Transverse colon (tissue), 4 donors: ENCODE measurements around the gene KAZN. TPM values are rescaled to one million over a fixed set of nuclear protein-coding genes. Genes with fewer than 3 reads are reported as not detected.

Experiments
- DNase-seq: peaks from one replicate; pipeline ENCODE4 v3.0.0-alpha.2; 2019
- H3K27ac ChIP-seq, 4 donors: fragments of 200-600 bp; sonication (generic); 2 replicates each; pipeline ENCODE4 v1.5.1; 2016 to 2018; ENCODE audit warnings: inconsistent platforms in 4 of 4
- H3K27me3 ChIP-seq: fragments of 200-600 bp; sonication (generic); 2 replicates; pipeline ENCODE4 v1.5.1; 2017; ENCODE audit warnings: inconsistent platforms
- H3K36me3 ChIP-seq, 4 donors: fragments of 200-600 bp; sonication (generic); 2 replicates each; pipeline ENCODE4 v1.5.1; 2017 to 2019; ENCODE audit warnings: inconsistent platforms in 4 of 4
- H3K4me1 ChIP-seq, 4 donors: fragments of 200-600 bp; sonication (generic); 2 replicates each; pipeline ENCODE4 v1.5.1; 2017 to 2020; ENCODE audit warnings: inconsistent platforms in 4 of 4
- H3K4me3 ChIP-seq, 4 donors: fragments of 200-600 bp; sonication (generic); 1 replicate in 1 of 4; 2 replicates in 3 of 4; pipeline versions ENCODE4 v1.5.1 to v1.6.1; 2017 to 2019; ENCODE audit warnings: inconsistent platforms in 4 of 4
- H3K9me3 ChIP-seq, 2 donors: fragments of 200-600 bp; sonication (generic); 2 replicates each; pipeline ENCODE4 v1.5.1; 2017 to 2019; ENCODE audit warnings: inconsistent platforms in 2 of 2
- CTCF ChIP-seq, 5 experiments: fragments of 200-600 bp in 3 of 5; fragments of 450-650 bp in 2 of 5; sonication (generic) in 3 of 5; IDR thresholded peaks; 1 replicate in 2 of 5; 2 replicates in 3 of 5; pipeline ENCODE4 v1.5.1; 2016 to 2017; ENCODE audit warnings: antibody characterized with exemption in 5 of 5, inconsistent platforms in 3 of 5, mild to moderate bottlenecking in 2 of 5, moderate library complexity in 1 of 5
- EP300 ChIP-seq: sonication (generic); formaldehyde crosslinking; IDR thresholded peaks from one replicate; pipeline ENCODE4 v1.6.1; 2017; ENCODE audit warnings: antibody characterized with exemption, low read depth
- POLR2A ChIP-seq: fragments of 450-650 bp; IDR thresholded peaks from one replicate; pipeline ENCODE4 v1.6.1; 2016; ENCODE audit warnings: antibody characterized with exemption, mild to moderate bottlenecking, moderate library complexity
- POLR2AphosphoS5 ChIP-seq, 3 donors: sonication (generic); formaldehyde crosslinking; IDR thresholded peaks; one replicate each; pipeline ENCODE4 v1.6.1; 2016; ENCODE audit warnings: antibody characterized with exemption in 3 of 3
- WGBS, 2 donors: methylation state at CpG; one replicate each; pipeline ENCODE4 v1.1.5; 2018; ENCODE audit warnings: low coverage in 1 of 2; 5-methylcytosine and 5-hydroxymethylcytosine counted together
- in situ Hi-C, 4 donors: fragments of 200-750 bp; cut with MboI; loops; one replicate each; pipeline versions ENCODE4 v1.15.0 to v1.15.1; 2017; ENCODE audit warnings: low sequenced_read_pairs in 3 of 4, low pct_ligation_motif_present in 1 of 4, low pct_unique_long_range_greater_than_20kb in 1 of 4
- intact Hi-C: fragments of 100-400 bp; cut with DNase I; formaldehyde crosslinking; loops from one replicate; pipeline ENCODE4 v1.15.1; 2023; ENCODE audit warnings: low total_unique reads
- total RNA-seq, 4 donors: library from RNA; depleted of rRNA; stranded (reverse); fragments of >200 nt; gene quantifications; one replicate each; pipeline ENCODE4 v1.1.0, GENCODE V29; 2016

Gene KAZN
- total RNA-seq, 4 donors from 2014 or later: 12.0 to 17.1 (median 16.2) TPM

DNA sequence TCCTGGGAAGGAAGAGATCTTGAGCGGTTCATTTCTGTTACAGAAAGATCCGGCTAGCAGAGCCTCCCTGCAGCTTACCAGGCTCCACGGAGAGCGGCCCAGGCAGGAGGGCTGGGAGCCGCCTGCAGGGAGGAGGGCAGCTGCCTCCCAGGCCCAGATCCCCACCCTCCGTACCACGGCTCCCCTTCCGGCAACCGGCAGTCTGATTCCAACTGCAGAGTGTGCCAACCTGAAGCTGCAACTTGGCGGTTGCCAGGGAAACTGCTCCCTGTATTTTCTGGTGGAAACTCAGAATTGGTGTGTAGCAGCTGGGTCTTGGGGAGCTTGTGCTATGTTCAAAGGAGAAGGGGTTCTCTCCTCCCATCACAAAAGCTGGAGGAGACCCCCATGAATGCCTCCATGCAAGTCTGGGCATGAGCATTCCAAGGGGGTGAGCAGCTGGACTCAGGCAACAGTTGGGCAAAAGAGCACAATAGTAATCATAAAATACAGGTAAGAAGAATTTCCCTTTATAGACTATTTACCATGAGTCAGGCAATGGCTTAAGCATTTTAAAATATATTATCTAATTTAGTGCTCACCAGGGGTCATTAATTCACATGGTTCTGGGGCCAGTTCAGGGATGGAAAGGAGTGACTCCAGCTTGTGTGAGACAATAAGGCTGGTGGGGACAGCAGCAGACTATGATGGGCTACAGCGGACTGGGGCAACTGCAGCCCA, 46.1 kb upstream of the KAZN start:
- TF ChIP-seq POLR2AphosphoS5 (IDR thresholded peaks at IDR 0.05) (no peak), CTCF (IDR thresholded peaks at IDR 0.05) (no peak), EP300 (no peak), POLR2A (no peak)
- Histone ChIP-seq H3K4me1 (no peaks in the 10 kb centered on the region), H3K36me3 (no peaks in the 10 kb centered on the region), H3K27me3 (no peaks in the 10 kb centered on the region), H3K27ac (no peak overlapping the region), H3K4me3 (no peak overlapping the region), H3K9me3 (no peaks in the 10 kb centered on the region)
- intact Hi-C loops (no loop called here), in situ Hi-C loops (no loop called here)
- 84% methylated on average over 11 of the region's 11 CpGs; no CpG with 5 or more reads in 1 of the 2 donors for WGBS, 2 donors
- DNase-seq: no peak

GRCh38 chr1:14553711-14554110, 44.8 kb upstream of the KAZN start:
- no peaks in the 10 kb centered on the region for H3K4me1 ChIP-seq
- H3K27me3 ChIP-seq: no peaks in the 10 kb centered on the region
- intact Hi-C loops (no loop called here), in situ Hi-C loops (no loop called here)
- no peak overlapping the region for H3K4me3 ChIP-seq
- WGBS, 2 donors: 80 to 100% methylated on average over 1 to 7 of the region's 7 CpGs
- H3K36me3 ChIP-seq: no peaks in the 10 kb centered on the region
- no peaks in the 10 kb centered on the region for H3K9me3 ChIP-seq
- H3K27ac ChIP-seq: no peak overlapping the region
- no peak for TF ChIP-seq CTCF (IDR thresholded peaks at IDR 0.05)
- TF ChIP-seq POLR2AphosphoS5 (IDR thresholded peaks at IDR 0.05): no peak
- TF ChIP-seq POLR2A: no peak
- no peak for TF ChIP-seq EP300
- DNase-seq: no peak

DNA sequence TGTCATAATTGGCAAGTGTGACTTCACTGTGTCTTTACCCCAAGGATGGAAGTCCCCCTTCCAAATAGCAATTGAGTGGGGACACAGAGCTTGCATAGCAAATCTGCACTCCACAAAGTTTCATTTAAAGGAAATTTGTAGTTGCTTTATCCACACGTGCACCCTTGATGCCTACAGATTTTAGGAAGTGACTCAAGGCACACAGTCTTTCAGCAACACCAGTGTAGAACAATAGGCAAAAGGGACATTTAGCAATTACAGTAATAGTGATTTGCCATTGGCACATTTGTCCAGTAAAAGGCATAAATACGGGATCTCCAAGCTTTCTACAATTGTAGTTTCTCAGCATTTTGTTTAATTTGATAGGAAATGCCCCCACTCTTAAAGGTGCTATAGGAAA, 43.4 kb upstream of the KAZN start:
- no peak for DNase-seq
- Histone ChIP-seq H3K27me3 (no peaks in the 10 kb centered on the region), H3K27ac (no peak overlapping the region), H3K9me3 (no peaks in the 10 kb centered on the region), H3K4me1 (no peaks in the 10 kb centered on the region), H3K4me3 (no peak overlapping the region), H3K36me3 (no peaks in the 10 kb centered on the region)
- in situ Hi-C loops (no loop called here), intact Hi-C loops (no loop called here)
- WGBS, 2 donors: 66 to 69% methylated on average over 2 of the region's 2 CpGs
- TF ChIP-seq POLR2AphosphoS5 (IDR thresholded peaks at IDR 0.05) (no peak), POLR2A (no peak)

DNA sequence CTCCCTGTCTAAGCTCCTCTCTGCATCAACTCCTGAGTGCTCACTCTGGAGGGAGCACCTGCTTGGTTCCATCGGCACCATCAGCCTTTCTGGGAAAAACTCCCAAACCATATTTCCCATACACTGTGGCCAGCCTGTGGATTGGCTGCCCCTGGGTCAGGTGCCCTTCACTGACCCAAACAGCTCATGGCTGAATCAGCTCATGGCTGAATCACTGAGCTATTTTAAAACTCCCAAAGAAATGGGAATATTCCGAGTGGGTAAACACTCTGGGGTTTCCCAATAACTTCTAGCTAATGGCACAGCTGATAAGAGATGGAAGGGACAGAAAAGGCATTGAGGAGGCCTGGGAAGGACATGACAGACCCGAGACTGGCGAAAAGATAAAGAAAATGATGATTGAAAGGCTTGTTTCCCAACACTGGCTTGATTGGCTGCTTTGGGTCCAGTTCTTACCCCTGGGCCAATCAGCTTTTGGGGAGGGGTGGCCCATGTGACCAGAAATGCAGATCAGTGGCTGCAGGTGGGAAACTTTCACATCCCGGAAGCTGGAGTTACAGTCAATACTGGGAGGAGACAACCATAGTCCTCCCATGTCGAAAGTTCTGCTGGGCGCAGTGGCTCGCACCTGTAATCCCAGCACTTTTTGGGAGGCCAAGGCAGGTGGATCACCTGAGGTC, 37.3 kb upstream of the KAZN start:
- TF ChIP-seq EP300 (no peak), POLR2A (no peak), POLR2AphosphoS5 (IDR thresholded peaks at IDR 0.05) (no peak), CTCF (IDR thresholded peaks at IDR 0.05) (no peak)
- no peaks in the 10 kb centered on the region for H3K27me3 ChIP-seq
- in situ Hi-C loops (no loop called here), intact Hi-C loops (no loop called here)
- DNase-seq: no peak
- no peaks in the 10 kb centered on the region for H3K36me3 ChIP-seq
- WGBS, 2 donors: 91% methylated on average over 6 to 8 of the region's 8 CpGs
- H3K4me3 ChIP-seq: no peak overlapping the region
- H3K4me1 ChIP-seq: no peaks in the 10 kb centered on the region
- H3K9me3 ChIP-seq: peaks cover 0 to 3% of the 10 kb centered on the region in 2 donors
- H3K27ac ChIP-seq: no peak overlapping the region
